Tibial artery (tissue), 4 donors: ENCODE measurements around the gene PAMR1.

Source experiments
- DNase-seq, 2 donors: peaks; one replicate each; pipeline ENCODE4 v3.0.0-alpha.2; 2019
- H3K27ac ChIP-seq, 2 donors: fragments of 200-600 bp; sonication (generic) in 1 of 2; 1 replicate in 1 of 2; 2 replicates in 1 of 2; pipeline ENCODE4 v1.5.1; 2018 to 2019; ENCODE audit warnings: mild to moderate bottlenecking in 1 of 2
- H3K27me3 ChIP-seq, 2 donors: fragments of 200-600 bp; sonication (generic) in 1 of 2; one replicate each; pipeline versions ENCODE4 v1.5.1 to v1.6.0; 2016 to 2019
- H3K36me3 ChIP-seq, 3 donors: fragments of 200-600 bp; sonication (generic) in 2 of 3; one replicate each; pipeline ENCODE4 v1.5.1; 2016 to 2019; ENCODE audit warnings: mild to moderate bottlenecking in 2 of 3
- H3K4me1 ChIP-seq, 4 donors: fragments of 200-600 bp; sonication (generic) in 2 of 4; 1 replicate in 3 of 4; 2 replicates in 1 of 4; pipeline ENCODE4 v1.5.1; 2016 to 2019
- H3K4me3 ChIP-seq, 2 donors: fragments of 200-600 bp; sonication (generic) in 1 of 2; 1 replicate in 1 of 2; 2 replicates in 1 of 2; pipeline ENCODE4 v1.5.1; 2018 to 2019; ENCODE audit warnings: mild to moderate bottlenecking in 2 of 2
- H3K9me3 ChIP-seq, 3 donors: fragments of 200-600 bp; sonication (generic) in 1 of 3; one replicate each; pipeline ENCODE4 v1.5.1; 2016 to 2019
- intact Hi-C: fragments of 100-400 bp; cut with DNase I; formaldehyde crosslinking; loops from one replicate; pipeline ENCODE4 v1.15.0; 2023; ENCODE audit warnings: low total_unique reads
- TF ChIP-seq, protein P1 (sequence below), 2 experiments: fragments of 200-600 bp in 1 of 2; fragments of 450-650 bp in 1 of 2; IDR thresholded peaks; one replicate each; pipeline ENCODE4 v1.5.1; 2017 to 2019; ENCODE audit warnings: antibody characterized with exemption in 2 of 2, mild to moderate bottlenecking in 1 of 2, moderate library complexity in 1 of 2

PAMR1 gene

DNA sequence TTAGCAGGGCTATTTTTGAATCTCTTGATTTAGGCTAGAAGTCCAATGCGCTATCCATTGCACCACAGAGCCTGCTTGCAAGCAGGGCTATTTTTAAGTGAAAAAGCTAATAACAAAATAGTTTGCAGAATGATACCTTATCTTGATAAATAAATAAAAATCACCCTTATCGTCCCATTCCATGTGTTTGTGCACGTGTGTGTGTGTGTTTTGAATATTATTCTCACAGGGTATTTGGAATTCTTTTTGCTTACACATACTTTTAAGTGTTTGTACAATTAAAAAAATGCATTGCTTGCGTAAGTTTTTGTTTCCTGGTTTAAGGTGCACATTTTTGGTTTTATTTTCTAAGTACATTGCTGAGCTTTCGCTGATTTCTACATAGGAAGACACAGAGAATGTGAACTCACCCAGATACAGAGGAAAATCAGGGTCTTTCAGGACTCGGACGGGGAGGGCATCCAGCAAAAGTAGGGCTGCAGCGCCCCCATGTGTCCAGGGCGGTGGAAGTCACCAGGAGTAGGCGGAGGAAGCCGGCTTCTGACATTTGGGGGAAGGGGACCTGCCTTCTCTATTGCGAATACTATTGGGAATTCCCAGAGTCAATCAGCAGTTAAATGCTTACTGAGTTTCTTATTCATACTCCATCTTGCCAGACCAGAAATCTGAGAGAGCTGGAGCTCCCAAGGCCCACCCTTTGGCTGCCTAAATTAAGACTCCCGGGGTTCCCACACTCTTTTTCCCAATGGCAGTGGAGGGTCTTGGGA lies 133.3 kb downstream of the PAMR1 start:
- Histone ChIP-seq H3K27me3 (no peaks in the 10 kb centered on the region), H3K4me1 (peaks cover 0 to 29% (median 14%) of the 10 kb centered on the region in 4 donors), H3K27ac (peak overlapping the region in 1 of 2 donors; percentile 11), H3K4me3 (peak overlapping the region; percentile 13 to 44), H3K9me3 (no peaks in the 10 kb centered on the region), H3K36me3 (no peaks in the 10 kb centered on the region)
- intact Hi-C loops: loop anchor here (5.0 kb wide), 1 partner anchor 465 kb away; no protein-coding TSS in a partner anchor
- TF ChIP-seq, protein P1, sequence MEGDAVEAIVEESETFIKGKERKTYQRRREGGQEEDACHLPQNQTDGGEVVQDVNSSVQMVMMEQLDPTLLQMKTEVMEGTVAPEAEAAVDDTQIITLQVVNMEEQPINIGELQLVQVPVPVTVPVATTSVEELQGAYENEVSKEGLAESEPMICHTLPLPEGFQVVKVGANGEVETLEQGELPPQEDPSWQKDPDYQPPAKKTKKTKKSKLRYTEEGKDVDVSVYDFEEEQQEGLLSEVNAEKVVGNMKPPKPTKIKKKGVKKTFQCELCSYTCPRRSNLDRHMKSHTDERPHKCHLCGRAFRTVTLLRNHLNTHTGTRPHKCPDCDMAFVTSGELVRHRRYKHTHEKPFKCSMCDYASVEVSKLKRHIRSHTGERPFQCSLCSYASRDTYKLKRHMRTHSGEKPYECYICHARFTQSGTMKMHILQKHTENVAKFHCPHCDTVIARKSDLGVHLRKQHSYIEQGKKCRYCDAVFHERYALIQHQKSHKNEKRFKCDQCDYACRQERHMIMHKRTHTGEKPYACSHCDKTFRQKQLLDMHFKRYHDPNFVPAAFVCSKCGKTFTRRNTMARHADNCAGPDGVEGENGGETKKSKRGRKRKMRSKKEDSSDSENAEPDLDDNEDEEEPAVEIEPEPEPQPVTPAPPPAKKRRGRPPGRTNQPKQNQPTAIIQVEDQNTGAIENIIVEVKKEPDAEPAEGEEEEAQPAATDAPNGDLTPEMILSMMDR (IDR thresholded peaks at IDR 0.05): peak; percentile 85 to 93
- DNase-seq: peak; percentile 67 to 85

DNA sequence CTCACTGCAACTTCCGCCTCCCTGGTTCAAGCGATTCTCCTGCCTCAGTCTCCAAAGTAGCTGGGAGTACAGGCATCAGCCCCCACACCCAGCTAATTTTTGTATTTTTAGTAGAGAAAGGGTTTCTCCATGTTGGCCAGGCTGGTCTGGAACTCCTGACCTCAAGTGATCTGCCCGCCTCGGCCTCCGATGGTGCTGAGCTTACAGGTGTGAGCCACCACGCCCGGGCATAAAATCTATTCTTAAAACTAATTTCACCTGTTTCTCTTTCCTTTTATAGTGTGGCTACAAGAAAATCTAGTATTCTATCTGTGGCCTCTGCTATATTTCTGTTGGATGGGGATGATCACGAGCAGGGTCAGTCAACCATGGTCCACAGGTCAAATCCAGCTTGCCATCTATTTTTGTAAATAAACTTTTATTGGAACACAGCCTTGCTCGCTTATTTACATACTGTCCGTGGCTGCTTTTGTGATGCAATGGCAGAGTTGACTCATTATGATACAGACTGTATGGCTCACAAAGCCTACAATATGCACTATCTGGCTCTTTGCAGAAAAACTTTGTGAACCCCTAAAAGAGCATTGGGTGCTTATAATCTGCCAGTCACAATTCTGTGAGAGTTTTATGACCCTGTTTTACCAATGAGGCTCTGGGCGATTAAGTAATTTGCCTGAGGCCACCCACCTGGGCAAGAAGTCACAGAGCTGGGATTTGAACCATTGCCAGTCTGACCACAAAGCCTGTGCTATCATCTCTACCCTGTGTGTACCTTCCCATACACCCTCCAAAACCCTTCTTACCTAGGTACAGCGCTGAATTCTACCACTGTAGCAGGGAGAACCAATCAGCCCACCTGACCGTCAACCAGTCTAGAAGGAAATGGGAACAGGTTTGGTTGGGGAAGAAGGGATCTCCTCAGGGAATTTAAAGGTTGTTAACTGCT lies 134.4 kb downstream of the PAMR1 start:
- H3K27me3 ChIP-seq: no peaks in the 10 kb centered on the region
- H3K36me3 ChIP-seq: no peaks in the 10 kb centered on the region
- DNase-seq: no peak
- intact Hi-C loops: loop anchor here (5.0 kb wide), 1 partner anchor 464 kb away; no protein-coding TSS in a partner anchor
- no peak overlapping the region for H3K4me3 ChIP-seq
- TF ChIP-seq, protein P1 (IDR thresholded peaks at IDR 0.05): no peak
- H3K27ac ChIP-seq: peak overlapping the region in 1 of 2 donors; percentile 11
- peaks cover 0 to 32% (median 14%) of the 10 kb centered on the region in 4 donors for H3K4me1 ChIP-seq
- no peaks in the 10 kb centered on the region for H3K9me3 ChIP-seq

DNA sequence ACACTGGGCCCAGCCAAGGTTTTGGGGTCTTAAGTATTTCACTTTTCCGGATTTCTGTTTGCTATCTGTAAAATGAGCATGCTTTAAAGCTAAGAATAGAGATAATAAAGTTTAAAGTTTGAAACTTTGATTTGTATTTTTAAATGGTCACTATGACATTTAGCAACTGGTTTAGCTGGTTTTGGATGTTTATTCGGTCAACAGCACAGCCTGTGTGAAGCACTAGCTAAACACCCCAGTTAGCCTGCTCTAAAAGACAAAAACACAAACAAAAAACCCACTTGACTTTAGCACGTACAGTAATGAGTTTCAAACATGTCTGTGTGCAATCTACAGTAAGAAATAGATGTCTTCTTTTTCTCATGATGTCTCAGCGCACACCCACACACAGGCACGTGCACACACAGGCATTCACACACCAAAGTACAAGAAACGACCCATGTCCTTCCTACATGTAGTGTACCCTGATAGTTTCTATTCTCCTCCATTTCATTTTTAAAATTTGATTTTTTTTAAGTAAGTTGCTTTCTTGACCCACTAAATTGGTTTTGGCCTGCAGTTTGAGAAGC lies 135.4 kb downstream of the PAMR1 start:
- TF ChIP-seq, protein P1 (IDR thresholded peaks at IDR 0.05): no peak
- no peaks in the 10 kb centered on the region for H3K9me3 ChIP-seq
- no peaks in the 10 kb centered on the region for H3K27me3 ChIP-seq
- DNase-seq: no peak
- no peak overlapping the region for H3K4me3 ChIP-seq
- no peak overlapping the region for H3K27ac ChIP-seq
- H3K36me3 ChIP-seq: no peaks in the 10 kb centered on the region
- intact Hi-C loops: loop anchor here (5.0 kb wide), 1 partner anchor 463 kb away; no protein-coding TSS in a partner anchor
- peaks cover 0 to 32% (median 14%) of the 10 kb centered on the region in 4 donors for H3K4me1 ChIP-seq

DNA sequence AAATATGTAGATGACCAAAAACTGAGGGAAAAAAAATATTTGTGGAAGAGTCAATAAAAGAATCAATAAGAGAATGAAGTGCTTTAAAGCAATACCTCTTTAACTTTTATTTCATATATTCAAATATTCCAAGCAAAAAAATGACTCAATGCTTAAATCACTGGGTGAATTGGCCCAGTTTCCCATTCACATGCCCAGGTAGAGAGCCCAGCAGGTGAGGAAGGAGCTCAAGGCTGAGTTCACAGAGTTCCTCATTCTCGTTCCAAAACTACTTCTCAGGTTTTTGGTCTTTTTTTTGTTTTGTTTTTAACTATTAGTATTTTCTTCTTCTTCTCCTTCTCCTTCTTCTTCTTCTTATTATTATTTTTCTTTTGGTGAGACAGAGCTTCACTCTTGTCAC lies 136.3 kb downstream of the PAMR1 start:
- TF ChIP-seq, protein P1 (IDR thresholded peaks at IDR 0.05): no peak
- Histone ChIP-seq H3K9me3 (no peaks in the 10 kb centered on the region), H3K4me1 (peaks cover 0 to 32% (median 14%) of the 10 kb centered on the region in 4 donors), H3K27me3 (no peaks in the 10 kb centered on the region), H3K27ac (no peak overlapping the region), H3K4me3 (no peak overlapping the region), H3K36me3 (no peaks in the 10 kb centered on the region)
- intact Hi-C loops: no loop called here
- no peak for DNase-seq

DNA sequence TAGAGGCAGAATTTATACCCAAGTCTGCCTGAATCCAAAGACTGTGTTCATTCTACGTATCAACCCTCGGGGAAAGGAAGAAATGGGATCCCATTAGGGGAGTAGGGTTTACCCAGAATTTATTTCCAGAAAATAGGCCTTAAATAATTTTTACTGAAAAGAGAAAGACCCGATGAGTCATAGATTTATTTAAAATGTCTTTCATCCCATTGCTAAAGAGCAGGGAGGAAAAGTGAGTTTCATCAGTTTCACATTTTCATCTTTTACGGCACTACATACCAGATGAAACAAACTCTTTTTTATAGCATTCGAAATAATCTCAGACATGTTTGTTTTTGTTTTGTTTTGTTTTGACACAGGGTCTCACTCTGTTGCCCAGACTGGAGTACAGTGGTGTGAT lies 137.4 kb downstream of the PAMR1 start:
- no peak for DNase-seq
- H3K27ac ChIP-seq: peak overlapping the region in 1 of 2 donors; percentile 12
- TF ChIP-seq, protein P1 (IDR thresholded peaks at IDR 0.05): no peak

More for the DNA sequence above, 137.4 kb downstream of the PAMR1 start:
- Histone ChIP-seq H3K36me3 (no peaks in the 10 kb centered on the region), H3K4me3 (no peak overlapping the region), H3K4me1 (peaks cover 0 to 32% (median 14%) of the 10 kb centered on the region in 4 donors), H3K27me3 (no peaks in the 10 kb centered on the region), H3K9me3 (no peaks in the 10 kb centered on the region)
- intact Hi-C loops: no loop called here
